Peyer's patch (tissue), 4 donors: ENCODE measurements around the gene ST8SIA5. TPM values are rescaled to one million over a fixed set of nuclear protein-coding genes. Genes with fewer than 3 reads are reported as not detected.
A peak's percentile ranks its signal among the peaks of the same experiment; 100 is the strongest.
"Not testable (repeated sequence)": the region's sequence is repeated elsewhere in the genome, so short reads cannot be mapped to it uniquely, and the experiment has no call there.

ENCODE experiments used
- DNase-seq, 3 donors: peaks; one replicate each; pipeline ENCODE4 v3.0.0-alpha.2; 2017 to 2019
- H3K27ac ChIP-seq, 4 donors: fragments of 200-600 bp; sonication (generic); one replicate each; pipeline ENCODE4 v1.5.1; 2016 to 2019
- H3K27me3 ChIP-seq, 2 donors: fragments of 200-600 bp; sonication (generic); one replicate each; pipeline ENCODE4 v1.5.1; 2019
- H3K36me3 ChIP-seq, 3 donors: fragments of 200-600 bp; sonication (generic); one replicate each; pipeline ENCODE4 v1.5.1; 2016 to 2019
- H3K4me1 ChIP-seq, 4 donors: fragments of 200-600 bp; sonication (generic); one replicate each; pipeline ENCODE4 v1.5.1; 2016 to 2019
- H3K4me3 ChIP-seq, 4 donors: fragments of 200-600 bp; sonication (generic); 1 replicate in 3 of 4; 2 replicates in 1 of 4; pipeline ENCODE4 v1.5.1; 2016 to 2019; ENCODE audit warnings: mild to moderate bottlenecking in 1 of 4
- H3K9me3 ChIP-seq, 4 donors: fragments of 200-600 bp; sonication (generic); one replicate each; pipeline ENCODE4 v1.5.1; 2016 to 2019; ENCODE audit warnings: mild to moderate bottlenecking in 1 of 4
- POLR2A ChIP-seq, 2 donors: fragments of 450-650 bp; IDR thresholded peaks; one replicate each; pipeline ENCODE4 v1.5.1; 2017; ENCODE audit warnings: antibody characterized with exemption in 2 of 2, mild to moderate bottlenecking in 2 of 2, moderate library complexity in 2 of 2
- total RNA-seq, 4 donors: library from RNA; depleted of rRNA; stranded (reverse); fragments of >200 nt; gene quantifications; one replicate each; pipeline ENCODE4 v1.1.0, GENCODE V29; 2016
- TF ChIP-seq, protein P1 (sequence below), 6 experiments: fragments of 450-650 bp in 4 of 6; fragments of 200-600 bp in 2 of 6; sonication (generic) in 1 of 6; IDR thresholded peaks; one replicate each; pipeline ENCODE4 v1.5.1; 2017 to 2019; ENCODE audit warnings: antibody characterized with exemption in 6 of 6, mild to moderate bottlenecking in 3 of 6, moderate library complexity in 1 of 6

The ST8SIA5 gene, protein sequence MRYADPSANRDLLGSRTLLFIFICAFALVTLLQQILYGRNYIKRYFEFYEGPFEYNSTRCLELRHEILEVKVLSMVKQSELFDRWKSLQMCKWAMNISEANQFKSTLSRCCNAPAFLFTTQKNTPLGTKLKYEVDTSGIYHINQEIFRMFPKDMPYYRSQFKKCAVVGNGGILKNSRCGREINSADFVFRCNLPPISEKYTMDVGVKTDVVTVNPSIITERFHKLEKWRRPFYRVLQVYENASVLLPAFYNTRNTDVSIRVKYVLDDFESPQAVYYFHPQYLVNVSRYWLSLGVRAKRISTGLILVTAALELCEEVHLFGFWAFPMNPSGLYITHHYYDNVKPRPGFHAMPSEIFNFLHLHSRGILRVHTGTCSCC
- under 1 TPM in 2 of 4 donors, not detected in 2; under 0.01 to 0.09 TPM for total RNA-seq

DNA sequence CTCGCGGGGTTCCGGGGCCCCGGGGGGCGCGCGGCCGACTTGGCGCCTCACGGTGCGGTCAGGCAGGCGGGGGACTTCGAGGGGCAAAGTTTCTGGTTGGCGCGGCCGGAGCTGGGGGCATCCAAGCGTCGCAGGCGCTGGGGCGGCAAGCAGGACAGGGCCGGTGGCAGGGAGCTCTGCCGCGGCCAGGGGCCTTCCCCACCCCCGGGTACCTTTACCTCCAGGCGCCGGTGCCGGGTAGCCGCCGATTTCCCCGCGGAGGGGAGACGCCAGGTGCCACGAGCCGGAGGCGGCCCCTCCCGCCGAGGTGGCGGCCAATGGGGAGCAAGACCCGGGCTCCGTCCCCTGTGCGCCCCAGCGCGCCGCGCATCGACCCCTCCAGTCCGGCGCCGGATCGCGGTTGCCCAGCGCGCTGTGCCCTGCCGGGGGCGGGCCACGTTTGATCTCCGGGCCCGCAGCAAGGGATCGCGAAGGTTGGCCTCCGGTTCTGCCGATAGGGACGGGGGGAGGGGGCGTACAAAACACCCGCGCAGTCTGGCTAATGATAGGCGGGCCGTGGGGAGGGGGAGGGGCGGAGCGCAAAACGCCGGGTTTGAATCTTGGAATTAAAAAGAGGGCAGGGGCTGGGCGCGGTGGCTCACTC is at the start of gene ST8SIA5:
TSS of gene ST8SIA5 (minus strand) at position 495 of the 643 bp plus-strand sequence. CDS start 545 bp downstream, outside the sequence.
- TF ChIP-seq POLR2A (IDR thresholded peaks at IDR 0.05) = no peak
- TF ChIP-seq, protein P1, sequence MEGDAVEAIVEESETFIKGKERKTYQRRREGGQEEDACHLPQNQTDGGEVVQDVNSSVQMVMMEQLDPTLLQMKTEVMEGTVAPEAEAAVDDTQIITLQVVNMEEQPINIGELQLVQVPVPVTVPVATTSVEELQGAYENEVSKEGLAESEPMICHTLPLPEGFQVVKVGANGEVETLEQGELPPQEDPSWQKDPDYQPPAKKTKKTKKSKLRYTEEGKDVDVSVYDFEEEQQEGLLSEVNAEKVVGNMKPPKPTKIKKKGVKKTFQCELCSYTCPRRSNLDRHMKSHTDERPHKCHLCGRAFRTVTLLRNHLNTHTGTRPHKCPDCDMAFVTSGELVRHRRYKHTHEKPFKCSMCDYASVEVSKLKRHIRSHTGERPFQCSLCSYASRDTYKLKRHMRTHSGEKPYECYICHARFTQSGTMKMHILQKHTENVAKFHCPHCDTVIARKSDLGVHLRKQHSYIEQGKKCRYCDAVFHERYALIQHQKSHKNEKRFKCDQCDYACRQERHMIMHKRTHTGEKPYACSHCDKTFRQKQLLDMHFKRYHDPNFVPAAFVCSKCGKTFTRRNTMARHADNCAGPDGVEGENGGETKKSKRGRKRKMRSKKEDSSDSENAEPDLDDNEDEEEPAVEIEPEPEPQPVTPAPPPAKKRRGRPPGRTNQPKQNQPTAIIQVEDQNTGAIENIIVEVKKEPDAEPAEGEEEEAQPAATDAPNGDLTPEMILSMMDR (IDR thresholded peaks at IDR 0.05) = no peak
- H3K4me3 ChIP-seq = peak within 1 kb of the TSS in 2 of 4 donors; percentile 26 to 31
- no peaks in the 10 kb centered on the region for H3K36me3 ChIP-seq
- H3K27me3 ChIP-seq = peaks cover 0 to 19% of the 10 kb centered on the region in 2 donors
- no peaks in the 10 kb centered on the region for H3K9me3 ChIP-seq
- DNase-seq = no peak
- peaks cover 0 to 19% (median 2%) of the 10 kb centered on the region in 4 donors for H3K4me1 ChIP-seq
- H3K27ac ChIP-seq = no peak within 1 kb of the TSS

DNA sequence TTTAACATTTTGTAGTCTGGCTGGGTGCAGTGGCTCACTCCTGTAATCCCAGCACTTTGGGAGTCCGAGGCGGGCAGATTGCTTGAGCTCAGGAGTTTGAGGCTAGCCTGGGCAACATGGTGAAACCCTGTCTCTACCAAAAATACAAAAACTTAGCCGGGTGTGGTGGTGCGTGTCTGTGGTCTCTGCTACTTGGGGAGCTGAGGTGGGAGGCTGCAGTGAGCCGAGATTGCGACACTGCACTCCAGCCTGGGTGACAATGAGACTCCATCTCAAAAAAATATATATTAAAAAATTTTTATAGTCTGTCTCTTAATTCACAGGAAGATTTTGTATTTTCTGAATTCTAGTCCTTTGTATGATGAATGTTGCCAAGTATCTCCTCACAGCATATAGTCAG is 39.1 kb upstream of the ST8SIA5 start:
- H3K4me3 ChIP-seq, H3K27ac ChIP-seq, H3K36me3 ChIP-seq, H3K9me3 ChIP-seq, DNase-seq, H3K27me3 ChIP-seq, H3K4me1 ChIP-seq: not testable (repeated sequence)

DNA sequence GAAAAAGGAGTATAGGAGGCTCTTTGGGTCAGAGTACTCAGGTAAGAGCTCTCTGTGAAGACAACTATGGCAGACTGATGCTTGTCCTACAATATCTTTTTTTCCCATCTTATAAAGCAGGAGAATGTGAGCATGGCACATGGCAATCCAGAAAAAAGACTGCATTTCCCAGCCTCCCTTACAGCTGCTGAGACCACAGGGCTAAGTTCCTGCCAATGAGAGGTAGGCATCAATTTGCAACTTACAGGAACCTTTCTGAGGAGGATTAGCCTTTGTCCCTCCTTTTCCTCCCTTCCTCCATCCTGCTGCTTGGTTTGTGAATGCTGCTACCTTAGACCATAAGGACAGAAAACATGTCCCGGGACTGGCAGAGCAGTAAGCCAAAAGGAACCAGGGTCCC is 37.8 kb upstream of the ST8SIA5 start:
- no peak overlapping the region for H3K27ac ChIP-seq
- DNase-seq = no peak
- no peaks in the 10 kb centered on the region for H3K9me3 ChIP-seq
- H3K4me1 ChIP-seq = no peaks in the 10 kb centered on the region
- H3K36me3 ChIP-seq = no peaks in the 10 kb centered on the region
- H3K4me3 ChIP-seq = no peak overlapping the region
- no peaks in the 10 kb centered on the region for H3K27me3 ChIP-seq
- no peak for TF ChIP-seq POLR2A (IDR thresholded peaks at IDR 0.05)
- TF ChIP-seq, protein P1 (IDR thresholded peaks at IDR 0.05) = no peak

DNA sequence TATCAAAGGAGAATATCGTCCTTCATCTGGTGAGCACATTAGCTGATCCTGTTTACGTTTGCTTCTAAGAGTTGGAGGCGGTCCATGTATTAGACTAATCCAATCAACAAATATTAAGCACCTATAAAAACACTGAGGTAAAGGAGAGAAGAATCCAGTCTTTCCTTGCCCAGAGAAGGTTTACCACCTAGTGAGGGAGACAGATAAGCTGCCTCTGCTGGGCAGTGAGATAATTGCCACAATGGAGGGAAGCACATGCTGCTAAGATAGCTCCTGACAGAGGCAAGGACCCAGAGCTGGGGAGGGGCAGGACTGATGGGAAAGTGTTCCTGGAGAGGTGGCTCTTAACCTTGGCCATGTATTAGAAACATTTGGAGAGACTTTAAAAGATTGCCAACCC is 36.7 kb upstream of the ST8SIA5 start:
- no peak overlapping the region for H3K4me3 ChIP-seq
- no peak for TF ChIP-seq POLR2A (IDR thresholded peaks at IDR 0.05)
- TF ChIP-seq, protein P1 (IDR thresholded peaks at IDR 0.05) = no peak
- no peak overlapping the region for H3K27ac ChIP-seq
- no peaks in the 10 kb centered on the region for H3K9me3 ChIP-seq
- no peak for DNase-seq
- H3K27me3 ChIP-seq = no peaks in the 10 kb centered on the region
- H3K36me3 ChIP-seq = no peaks in the 10 kb centered on the region
- H3K4me1 ChIP-seq = no peaks in the 10 kb centered on the region

DNA sequence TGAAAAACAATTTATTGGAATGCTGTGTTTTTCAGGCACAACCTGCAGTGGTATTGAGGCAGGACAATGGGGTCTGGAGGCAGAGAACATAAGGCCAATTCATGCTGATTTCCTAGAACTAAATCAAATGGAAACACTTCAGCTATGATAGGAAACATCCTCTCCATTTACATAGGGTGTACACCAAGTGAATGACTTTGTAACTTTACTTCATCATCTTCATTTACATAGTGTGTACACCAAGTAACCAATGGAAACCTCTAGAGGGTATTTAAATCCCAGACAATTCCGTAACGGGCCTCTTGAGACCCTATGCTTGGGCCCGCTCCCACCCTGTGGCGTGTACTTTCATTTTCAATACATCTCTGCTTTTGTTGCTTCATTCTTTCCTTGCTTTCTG is 32.2 kb upstream of the ST8SIA5 start:
- Histone ChIP-seq H3K9me3 (no peaks in the 10 kb centered on the region), H3K27me3 (no peaks in the 10 kb centered on the region), H3K27ac (no peak overlapping the region), H3K4me3 (no peak overlapping the region), H3K4me1 (no peaks in the 10 kb centered on the region), H3K36me3 (no peaks in the 10 kb centered on the region)
- no peak for DNase-seq
- TF ChIP-seq POLR2A (IDR thresholded peaks at IDR 0.05) = no peak
- TF ChIP-seq, protein P1 (IDR thresholded peaks at IDR 0.05) = no peak

DNA sequence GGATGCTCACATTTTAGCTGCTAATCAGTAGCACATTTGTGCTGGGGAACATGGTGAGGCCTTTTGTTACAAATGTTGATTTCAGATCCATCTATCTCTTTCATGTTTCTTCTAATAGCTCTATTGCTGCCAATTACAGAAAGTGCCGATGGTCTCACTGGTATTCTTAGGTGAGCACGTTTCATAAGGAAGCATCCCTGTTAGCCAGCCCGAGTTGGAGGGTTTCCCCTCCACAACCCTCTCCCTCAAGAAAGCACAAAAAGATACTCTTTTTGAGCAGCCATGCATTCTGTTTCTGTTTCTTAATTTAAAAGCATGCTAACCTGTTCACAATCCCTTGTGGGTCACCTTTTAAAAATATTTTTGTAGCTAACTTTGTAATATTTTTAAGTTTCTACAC is 30.8 kb upstream of the ST8SIA5 start:
- Histone ChIP-seq H3K9me3 (no peaks in the 10 kb centered on the region), H3K27ac (no peak overlapping the region), H3K36me3 (no peaks in the 10 kb centered on the region), H3K4me3 (no peak overlapping the region), H3K4me1 (no peaks in the 10 kb centered on the region), H3K27me3 (no peaks in the 10 kb centered on the region)
- TF ChIP-seq POLR2A (IDR thresholded peaks at IDR 0.05) = no peak
- TF ChIP-seq, protein P1 (IDR thresholded peaks at IDR 0.05) = no peak
- no peak for DNase-seq
